Esophagus squamous epithelium (tissue), 5 donors: ENCODE data around the gene DAB2. TPM values are rescaled to one million over a fixed set of nuclear protein-coding genes. Genes with fewer than 3 reads are reported as not detected.

Source experiments
- DNase-seq: peaks from one replicate; lab custom pipeline; 2025; lab: John Stamatoyannopoulos, UW
- H3K27ac ChIP-seq, 4 donors: fragments of 200-600 bp; sonication (generic); one replicate each; pipeline ENCODE4 v1.5.1; 2016 to 2019; ENCODE audit warnings: mild to moderate bottlenecking in 1 of 4
- H3K27me3 ChIP-seq, 4 donors: fragments of 200-600 bp; sonication (generic); 1 replicate in 3 of 4; 2 replicates in 1 of 4; pipeline versions ENCODE4 v1.5.1 to v1.6.0; 2017 to 2021; ENCODE audit warnings: antibody characterized with exemption in 1 of 4
- H3K36me3 ChIP-seq, 3 donors: fragments of 200-600 bp; sonication (generic); one replicate each; pipeline ENCODE4 v1.5.1; 2016 to 2019
- H3K4me1 ChIP-seq, 3 donors: fragments of 200-600 bp; sonication (generic); one replicate each; pipeline ENCODE4 v1.5.1; 2017 to 2019
- H3K4me3 ChIP-seq, 4 donors: fragments of 200-600 bp; sonication (generic); 1 replicate in 3 of 4; 2 replicates in 1 of 4; pipeline ENCODE4 v1.5.1; 2016 to 2019; ENCODE audit warnings: mild to moderate bottlenecking in 2 of 4, moderate library complexity in 1 of 4
- H3K9me3 ChIP-seq, 3 donors: fragments of 200-600 bp; sonication (generic); one replicate each; pipeline ENCODE4 v1.5.1; 2016 to 2019
- CTCF ChIP-seq, 6 experiments: fragments of 450-650 bp in 4 of 6; fragments of 200-600 bp in 2 of 6; sonication (generic) in 2 of 6; IDR thresholded peaks; one replicate each; pipeline ENCODE4 v1.5.1; 2016 to 2019; ENCODE audit warnings: antibody characterized with exemption in 6 of 6, mild to moderate bottlenecking in 4 of 6, moderate library complexity in 4 of 6
- POLR2A ChIP-seq, 4 donors: fragments of 450-650 bp; IDR thresholded peaks; one replicate each; pipeline ENCODE4 v1.6.1; 2017; ENCODE audit warnings: antibody characterized with exemption in 4 of 4, mild to moderate bottlenecking in 4 of 4, moderate library complexity in 3 of 4
- WGBS, 2 donors: methylation state at CpG; one replicate each; pipeline ENCODE4 v1.1.5; 2018; 5-methylcytosine and 5-hydroxymethylcytosine counted together
- intact Hi-C: fragments of 100-400 bp; cut with DNase I; formaldehyde crosslinking; loops from one replicate; pipeline ENCODE4 v1.15.0; 2022
- total RNA-seq, 4 donors: library from RNA; depleted of rRNA; stranded (reverse); fragments of >200 nt; gene quantifications; one replicate each; pipeline ENCODE4 v1.1.0, GENCODE V29; 2016
- donor health status: DM: yes; HTN: yes; CAD: no.

The DAB2 gene
- total RNA-seq, 4 donors from 2014 or later = 0.95 to 35.1 (median 11.8) TPM

GRCh38 chr5:39414426-39414825 is 10.4 kb downstream of the DAB2 start:
- Histone ChIP-seq H3K36me3 (no peaks in the 10 kb centered on the region), H3K4me3 (no peak overlapping the region), H3K27ac (no peak overlapping the region), H3K4me1 (peaks cover 0 to 43% (median 13%) of the 10 kb centered on the region in 3 donors), H3K9me3 (no peaks in the 10 kb centered on the region), H3K27me3 (no peaks in the 10 kb centered on the region)
- no peak for TF ChIP-seq CTCF (IDR thresholded peaks at IDR 0.05)
- TF ChIP-seq POLR2A (IDR thresholded peaks at IDR 0.05) = no peak
- DNase-seq = no peak
- intact Hi-C loops = no loop called here

DNA sequence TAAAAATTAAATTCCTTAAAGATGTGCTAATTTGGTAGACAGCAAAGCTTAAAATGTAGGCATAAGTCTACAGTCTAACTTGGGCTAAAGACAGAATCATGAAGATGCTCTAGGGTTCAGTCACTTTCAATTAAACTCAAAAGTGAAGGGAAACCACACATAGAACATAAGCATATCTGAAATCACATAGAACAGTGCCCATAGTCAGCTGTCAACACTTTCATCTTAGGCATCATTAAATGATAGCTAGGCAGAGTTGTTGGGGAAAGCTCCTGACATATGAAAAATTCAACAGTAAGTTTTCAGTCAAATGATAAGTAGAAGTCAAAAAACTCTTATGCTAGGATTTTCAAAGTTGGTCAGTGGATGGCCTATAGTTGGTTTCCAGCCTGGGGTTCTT is 11.0 kb downstream of the DAB2 start:
- Histone ChIP-seq H3K9me3 (no peaks in the 10 kb centered on the region), H3K4me1 (peaks cover 0 to 43% (median 13%) of the 10 kb centered on the region in 3 donors), H3K27ac (no peak overlapping the region), H3K36me3 (no peaks in the 10 kb centered on the region), H3K4me3 (no peak overlapping the region), H3K27me3 (no peaks in the 10 kb centered on the region)
- no peak for DNase-seq
- intact Hi-C loops = no loop called here
- TF ChIP-seq POLR2A (IDR thresholded peaks at IDR 0.05) (no peak), CTCF (IDR thresholded peaks at IDR 0.05) (no peak)

- TF ChIP-seq CTCF (IDR thresholded peaks at IDR 0.05) (no peak), POLR2A (IDR thresholded peaks at IDR 0.05) (no peak)
- Histone ChIP-seq H3K4me1 (peaks cover 0 to 36% (median 13%) of the 10 kb centered on the region in 3 donors), H3K36me3 (no peaks in the 10 kb centered on the region), H3K27ac (peak overlapping the region in 1 of 4 donors; percentile 46), H3K4me3 (no peak overlapping the region), H3K27me3 (no peaks in the 10 kb centered on the region), H3K9me3 (no peaks in the 10 kb centered on the region)
- intact Hi-C loops = no loop called here
- WGBS, 2 donors = 28 to 42% methylated on average over 4 to 5 of the region's 5 CpGs
- DNase-seq = no peak
Observed at GRCh38 chr5:39412721-39413394, 11.9 kb downstream of the DAB2 start.

GRCh38 chr5:39411985-39412384 is 12.8 kb downstream of the DAB2 start:
- no peak for TF ChIP-seq POLR2A (IDR thresholded peaks at IDR 0.05)
- TF ChIP-seq CTCF (IDR thresholded peaks at IDR 0.05) = no peak
- H3K27me3 ChIP-seq = no peaks in the 10 kb centered on the region
- H3K9me3 ChIP-seq = no peaks in the 10 kb centered on the region
- no peaks in the 10 kb centered on the region for H3K36me3 ChIP-seq
- intact Hi-C loops = no loop called here
- H3K4me3 ChIP-seq = no peak overlapping the region
- peak overlapping the region in 1 of 4 donors; percentile 33 for H3K27ac ChIP-seq
- DNase-seq = no peak
- H3K4me1 ChIP-seq = peaks cover 0 to 35% (median 11%) of the 10 kb centered on the region in 3 donors
- 96% methylated on average over 4 of the region's 4 CpGs for WGBS, 2 donors

- H3K36me3 ChIP-seq = no peaks in the 10 kb centered on the region
- H3K4me1 ChIP-seq = peaks cover 0 to 35% (median 11%) of the 10 kb centered on the region in 3 donors
- H3K4me3 ChIP-seq = no peak overlapping the region
Observed at GRCh38 chr5:39411061-39411460, 13.7 kb downstream of the DAB2 start.

More at GRCh38 chr5:39411061-39411460, 13.7 kb downstream of the DAB2 start:
- H3K27ac ChIP-seq = peak overlapping the region in 3 of 4 donors; percentile 7 to 72 (median 34)
- intact Hi-C loops = no loop called here
- H3K27me3 ChIP-seq = no peaks in the 10 kb centered on the region
- no peak for TF ChIP-seq CTCF (IDR thresholded peaks at IDR 0.05)
- TF ChIP-seq POLR2A (IDR thresholded peaks at IDR 0.05) = no peak
- no peaks in the 10 kb centered on the region for H3K9me3 ChIP-seq
- DNase-seq = no peak
- WGBS, 2 donors = 0 to 11% methylated on average over 1 of the region's 1 CpG
